Parathyroid adenoma (tissue), 2 donors: ENCODE data around the gene SLC9A9.

Experiments
- H2AFZ ChIP-seq: fragments of 300-600 bp; sonication (generic); one replicate; pipeline ENCODE4 v1.7.0; 2017; ENCODE audit warnings: antibody characterized with exemption, mild to moderate bottlenecking
- H3K27ac ChIP-seq: fragments of 300-600 bp; sonication (generic); one replicate; pipeline ENCODE4 v1.7.0; 2017
- H3K27me3 ChIP-seq: fragments of 300-600 bp; sonication (generic); one replicate; pipeline ENCODE4 v1.7.0; 2017; ENCODE audit warnings: low read length; ENCODE audit not compliant: control insufficient read depth, insufficient read depth
- H3K36me3 ChIP-seq: fragments of 300-600 bp; sonication (generic); one replicate; pipeline ENCODE4 v1.7.0; 2017; ENCODE audit warnings: low read length; ENCODE audit not compliant: control insufficient read depth, insufficient read depth
- H3K4me1 ChIP-seq: fragments of 300-600 bp; sonication (generic); one replicate; pipeline ENCODE4 v1.7.0; 2017; ENCODE audit warnings: control low read depth
- H3K4me2 ChIP-seq: fragments of 300-600 bp; sonication (generic); one replicate; pipeline ENCODE4 v1.7.0; 2017; ENCODE audit warnings: low read length
- H3K4me3 ChIP-seq: fragments of 300-600 bp; sonication (generic); one replicate; pipeline ENCODE4 v1.7.0; 2017; ENCODE audit warnings: low read depth, low read length
- H3K79me2 ChIP-seq: fragments of 300-600 bp; sonication (generic); one replicate; pipeline ENCODE4 v1.7.0; 2017; ENCODE audit warnings: control low read depth
- H3K9ac ChIP-seq: fragments of 300-600 bp; sonication (generic); one replicate; pipeline ENCODE4 v1.7.0; 2017; ENCODE audit warnings: mild to moderate bottlenecking
- H3K9me3 ChIP-seq: fragments of 300-600 bp; sonication (generic); one replicate; pipeline ENCODE4 v1.7.0; 2017; ENCODE audit warnings: low read length; ENCODE audit not compliant: control insufficient read depth
- CTCF ChIP-seq: fragments of 300-600 bp; sonication (generic); IDR thresholded peaks from one replicate; pipeline ENCODE4 v1.7.0; 2017; ENCODE audit warnings: antibody characterized with exemption, mild to moderate bottlenecking
- donor health status: primary hyperparathyroidism.

SLC9A9 gene

GRCh38 chr3:143507735-143508580 lies 340.3 kb downstream of the SLC9A9 start:
- H3K4me2 ChIP-seq, result no peak overlapping the region
- H3K27me3 ChIP-seq, result no peaks in the 10 kb centered on the region
- no peaks in the 10 kb centered on the region for H3K79me2 ChIP-seq
- H3K9ac ChIP-seq, result no peak overlapping the region
- no peak overlapping the region for H3K4me3 ChIP-seq
- no peaks in the 10 kb centered on the region for H3K9me3 ChIP-seq
- TF ChIP-seq CTCF, result no peak
- H3K36me3 ChIP-seq, result no peaks in the 10 kb centered on the region
- no peak overlapping the region for H3K27ac ChIP-seq
- no peak overlapping the region for H2AFZ ChIP-seq
- H3K4me1 ChIP-seq, result no peaks in the 10 kb centered on the region

DNA sequence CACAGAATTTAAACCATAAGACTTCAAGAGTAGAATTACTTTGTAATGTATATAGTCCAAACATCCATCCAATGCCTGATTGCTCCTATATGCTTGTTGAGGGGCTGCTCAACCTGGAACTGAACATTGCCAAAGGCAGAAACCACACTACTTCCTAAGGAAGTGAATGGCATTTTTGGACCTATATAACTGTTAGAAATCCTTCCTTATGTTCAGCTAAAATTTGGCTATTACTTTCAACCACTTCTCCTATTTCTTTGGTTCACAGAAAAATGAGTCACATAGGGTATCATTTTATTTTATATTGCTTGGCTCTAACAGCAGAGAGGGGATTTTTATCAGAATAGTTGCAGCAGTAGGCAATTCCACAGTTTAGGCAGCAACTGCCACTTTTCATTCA lies 342.1 kb downstream of the SLC9A9 start:
- H3K9ac ChIP-seq, result no peak overlapping the region
- TF ChIP-seq CTCF, result no peak
- H3K27me3 ChIP-seq, result no peaks in the 10 kb centered on the region
- no peaks in the 10 kb centered on the region for H3K9me3 ChIP-seq
- H3K27ac ChIP-seq, result no peak overlapping the region
- H3K36me3 ChIP-seq, result no peaks in the 10 kb centered on the region
- no peak overlapping the region for H2AFZ ChIP-seq
- H3K79me2 ChIP-seq, result no peaks in the 10 kb centered on the region
- no peak overlapping the region for H3K4me2 ChIP-seq
- no peak overlapping the region for H3K4me3 ChIP-seq
- H3K4me1 ChIP-seq, result no peaks in the 10 kb centered on the region

GRCh38 chr3:143503325-143503885 lies 344.9 kb downstream of the SLC9A9 start:
- no peaks in the 10 kb centered on the region for H3K79me2 ChIP-seq
- no peaks in the 10 kb centered on the region for H3K36me3 ChIP-seq
- no peak for TF ChIP-seq CTCF
- no peaks in the 10 kb centered on the region for H3K4me1 ChIP-seq
- no peak overlapping the region for H3K4me3 ChIP-seq
- H2AFZ ChIP-seq, result no peak overlapping the region
- no peaks in the 10 kb centered on the region for H3K9me3 ChIP-seq
- H3K27me3 ChIP-seq, result no peaks in the 10 kb centered on the region
- no peak overlapping the region for H3K4me2 ChIP-seq
- H3K27ac ChIP-seq, result no peak overlapping the region
- H3K9ac ChIP-seq, result no peak overlapping the region

DNA sequence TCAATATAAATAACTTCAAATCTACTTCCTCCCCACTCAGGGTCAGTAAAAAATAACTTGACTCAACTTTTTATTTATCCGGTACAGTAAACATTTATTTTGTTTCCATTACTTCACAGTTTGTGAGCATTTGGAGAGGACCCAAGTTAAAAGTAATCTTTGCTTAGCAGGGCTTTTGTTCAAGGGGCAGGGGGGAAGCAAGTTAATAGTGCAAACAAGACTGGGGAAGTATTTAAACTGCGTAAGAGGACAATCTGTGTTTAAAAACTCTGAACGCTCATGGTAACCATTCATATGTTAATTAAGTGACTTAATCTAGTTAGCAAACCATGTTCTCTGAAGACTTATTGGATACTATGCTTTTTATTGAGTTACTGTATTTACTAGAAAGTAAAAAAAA lies 346.2 kb downstream of the SLC9A9 start:
- H3K27ac ChIP-seq, result no peak overlapping the region
- no peaks in the 10 kb centered on the region for H3K9me3 ChIP-seq
- no peak overlapping the region for H3K9ac ChIP-seq
- no peaks in the 10 kb centered on the region for H3K79me2 ChIP-seq
- no peak overlapping the region for H3K4me2 ChIP-seq
- H3K4me3 ChIP-seq, result no peak overlapping the region
- no peaks in the 10 kb centered on the region for H3K27me3 ChIP-seq
- H3K4me1 ChIP-seq, result no peaks in the 10 kb centered on the region
- H2AFZ ChIP-seq, result no peak overlapping the region
- no peak for TF ChIP-seq CTCF
- H3K36me3 ChIP-seq, result no peaks in the 10 kb centered on the region
